ENCODE measurements around the gene UPF1.
A peak's percentile ranks its signal among the peaks of the same experiment; 100 is the strongest.

UPF1 gene

DNA sequence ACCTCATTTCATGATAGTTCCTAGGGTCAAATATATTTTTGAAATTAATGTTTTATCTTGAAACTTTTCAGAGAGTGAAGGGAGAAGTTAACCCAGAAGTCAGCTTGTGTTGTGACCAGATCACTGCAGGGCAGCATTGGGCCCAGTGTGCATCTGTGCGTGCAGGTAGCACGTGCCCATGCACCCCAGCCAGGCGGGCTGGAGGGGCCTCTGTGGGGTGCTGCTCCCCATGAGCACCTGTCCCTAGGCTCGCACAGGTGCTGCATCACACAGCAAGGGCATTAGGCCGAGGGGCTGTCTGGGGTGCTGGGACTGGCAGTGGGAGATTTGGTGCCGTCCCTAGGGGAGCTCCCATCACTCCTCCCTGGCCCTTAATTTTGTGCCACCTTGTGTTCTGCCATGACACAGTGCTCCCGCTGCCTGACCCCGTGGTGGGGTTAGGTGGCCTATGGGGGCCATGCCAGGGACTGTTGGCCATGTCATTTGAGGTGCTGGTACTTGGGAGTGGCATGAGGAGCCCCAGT, 13.1 kb downstream of the UPF1 start:
- TF ChIP-seq, protein P1, sequence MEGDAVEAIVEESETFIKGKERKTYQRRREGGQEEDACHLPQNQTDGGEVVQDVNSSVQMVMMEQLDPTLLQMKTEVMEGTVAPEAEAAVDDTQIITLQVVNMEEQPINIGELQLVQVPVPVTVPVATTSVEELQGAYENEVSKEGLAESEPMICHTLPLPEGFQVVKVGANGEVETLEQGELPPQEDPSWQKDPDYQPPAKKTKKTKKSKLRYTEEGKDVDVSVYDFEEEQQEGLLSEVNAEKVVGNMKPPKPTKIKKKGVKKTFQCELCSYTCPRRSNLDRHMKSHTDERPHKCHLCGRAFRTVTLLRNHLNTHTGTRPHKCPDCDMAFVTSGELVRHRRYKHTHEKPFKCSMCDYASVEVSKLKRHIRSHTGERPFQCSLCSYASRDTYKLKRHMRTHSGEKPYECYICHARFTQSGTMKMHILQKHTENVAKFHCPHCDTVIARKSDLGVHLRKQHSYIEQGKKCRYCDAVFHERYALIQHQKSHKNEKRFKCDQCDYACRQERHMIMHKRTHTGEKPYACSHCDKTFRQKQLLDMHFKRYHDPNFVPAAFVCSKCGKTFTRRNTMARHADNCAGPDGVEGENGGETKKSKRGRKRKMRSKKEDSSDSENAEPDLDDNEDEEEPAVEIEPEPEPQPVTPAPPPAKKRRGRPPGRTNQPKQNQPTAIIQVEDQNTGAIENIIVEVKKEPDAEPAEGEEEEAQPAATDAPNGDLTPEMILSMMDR (IDR thresholded peaks at IDR 0.05; ENCODE audit: low read depth, low read length, missing control alignments): no peak
- no peak overlapping the region for H3K4me3 ChIP-seq (ENCODE audit: low read depth, low read length)
- no peak for DNase-seq (ENCODE audit: low read depth)
- in situ Hi-C loops (cut with HindIII; ENCODE audit: low sequenced_read_pairs): loop anchor here (25.0 kb wide), 1 partner anchor 258 kb away; the partner anchor contains the start of gene REX1BD

DNA sequence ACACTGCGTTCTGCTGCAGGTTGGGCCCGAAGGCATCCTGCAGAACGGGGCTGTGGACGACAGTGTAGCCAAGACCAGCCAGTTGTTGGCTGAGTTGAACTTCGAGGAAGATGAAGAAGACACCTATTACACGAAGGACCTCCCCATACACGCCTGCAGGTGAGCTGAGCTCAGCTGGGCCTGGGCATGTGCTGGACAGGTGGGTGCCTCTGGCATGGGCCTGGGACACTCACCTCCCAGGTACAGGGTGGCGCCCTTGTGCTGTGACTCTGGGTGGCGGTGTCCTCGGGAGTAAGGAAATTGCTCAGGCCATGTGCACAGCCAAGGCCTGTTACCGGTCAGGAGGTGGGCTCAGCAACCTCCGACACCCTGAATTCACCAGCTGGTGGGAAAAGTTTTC, 14.2 kb downstream of the UPF1 start:
- no peak overlapping the region for H3K4me3 ChIP-seq (ENCODE audit: low read depth, low read length)
- in situ Hi-C loops (cut with HindIII; ENCODE audit: low sequenced_read_pairs): loop anchor here (25.0 kb wide), 1 partner anchor 259 kb away; the partner anchor contains the start of gene REX1BD
- DNase-seq (ENCODE audit: low read depth): no peak
- TF ChIP-seq, protein P1 (IDR thresholded peaks at IDR 0.05; ENCODE audit: low read depth, low read length, missing control alignments): no peak

DNA sequence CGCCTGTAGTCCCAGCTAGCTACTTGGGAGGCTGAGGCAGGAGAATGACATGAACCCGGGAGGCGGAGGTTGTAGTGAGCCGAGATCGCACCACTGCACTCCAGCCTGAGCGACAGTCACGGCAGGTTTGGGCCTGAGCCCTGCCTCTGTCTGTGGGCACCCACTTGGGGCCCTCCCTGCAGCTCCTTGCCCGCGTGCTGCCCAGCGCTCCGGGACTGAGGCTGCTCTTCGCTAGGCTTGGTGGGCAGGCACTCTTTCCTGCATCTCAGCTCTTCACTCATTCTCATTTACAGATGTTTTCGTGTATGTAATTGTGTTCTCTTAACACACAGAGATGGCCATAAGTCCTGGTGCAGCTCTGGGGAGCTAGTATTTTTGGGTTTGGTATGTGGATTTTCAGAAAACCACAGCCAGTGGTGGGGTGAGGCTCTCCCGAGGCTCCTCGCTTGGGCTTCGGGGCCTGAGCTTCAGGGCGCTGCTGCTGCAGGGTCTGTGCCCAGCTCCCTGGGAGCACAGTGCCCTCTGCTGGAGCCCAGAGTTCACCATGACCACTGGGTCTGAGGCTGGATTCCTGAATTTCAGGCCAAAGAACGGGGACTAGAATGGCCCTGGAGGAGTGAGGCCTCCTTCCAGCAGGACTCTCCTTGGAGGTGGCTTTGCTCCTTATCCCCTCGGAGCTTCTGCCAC, 15.2 kb downstream of the UPF1 start:
- H3K4me3 ChIP-seq (ENCODE audit: low read depth, low read length): no peak overlapping the region
- in situ Hi-C loops (cut with HindIII; ENCODE audit: low sequenced_read_pairs): loop anchor here (25.0 kb wide), 1 partner anchor 260 kb away; the partner anchor contains the start of gene REX1BD
- TF ChIP-seq, protein P1 (IDR thresholded peaks at IDR 0.05; ENCODE audit: low read depth, low read length, missing control alignments): peak; percentile 96
- DNase-seq (ENCODE audit: low read depth): peak; percentile 56

DNA sequence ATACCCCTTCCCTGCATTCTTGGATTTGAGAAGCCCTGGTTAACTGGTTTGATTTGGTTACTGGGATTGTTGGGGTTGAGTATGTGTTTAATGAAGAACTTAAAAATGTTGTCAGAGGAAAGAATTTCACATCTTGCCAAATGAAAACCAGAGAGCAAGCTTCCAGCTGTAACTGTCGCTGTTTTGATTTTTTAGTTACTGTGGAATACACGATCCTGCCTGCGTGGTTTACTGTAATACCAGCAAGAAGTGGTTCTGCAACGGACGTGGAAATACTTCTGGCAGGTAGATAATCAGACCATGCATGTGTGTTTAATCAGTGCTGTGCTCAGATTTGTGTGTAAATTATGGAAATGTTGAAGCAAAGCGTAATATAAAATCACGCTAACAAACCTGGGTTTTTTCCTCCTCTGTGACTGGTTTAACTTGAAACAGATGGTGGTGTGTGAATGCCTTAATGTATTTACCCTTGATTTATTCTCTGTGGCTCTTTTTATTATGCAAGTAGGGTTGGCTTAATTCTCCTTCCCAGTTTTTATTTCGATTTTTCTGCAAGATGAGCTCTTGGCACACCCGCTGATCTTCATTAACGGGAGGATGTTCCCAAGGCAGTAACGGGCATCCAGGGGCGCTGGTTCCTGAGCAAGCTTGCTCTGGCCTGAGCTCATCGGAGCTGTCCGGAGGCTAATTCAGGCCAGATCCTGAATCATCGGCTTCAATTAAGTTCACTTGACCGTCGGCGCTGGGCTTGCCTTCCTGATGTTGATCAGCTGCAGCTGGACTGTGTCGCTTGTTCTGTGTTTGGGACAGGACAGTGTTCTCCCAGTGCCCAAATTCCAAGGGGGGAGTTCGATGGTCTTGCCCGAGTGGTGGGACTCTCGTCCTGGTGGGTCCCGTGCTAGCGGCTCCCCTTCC, 16.0 kb downstream of the UPF1 start:
- DNase-seq (ENCODE audit: low read depth): no peak

DNA sequence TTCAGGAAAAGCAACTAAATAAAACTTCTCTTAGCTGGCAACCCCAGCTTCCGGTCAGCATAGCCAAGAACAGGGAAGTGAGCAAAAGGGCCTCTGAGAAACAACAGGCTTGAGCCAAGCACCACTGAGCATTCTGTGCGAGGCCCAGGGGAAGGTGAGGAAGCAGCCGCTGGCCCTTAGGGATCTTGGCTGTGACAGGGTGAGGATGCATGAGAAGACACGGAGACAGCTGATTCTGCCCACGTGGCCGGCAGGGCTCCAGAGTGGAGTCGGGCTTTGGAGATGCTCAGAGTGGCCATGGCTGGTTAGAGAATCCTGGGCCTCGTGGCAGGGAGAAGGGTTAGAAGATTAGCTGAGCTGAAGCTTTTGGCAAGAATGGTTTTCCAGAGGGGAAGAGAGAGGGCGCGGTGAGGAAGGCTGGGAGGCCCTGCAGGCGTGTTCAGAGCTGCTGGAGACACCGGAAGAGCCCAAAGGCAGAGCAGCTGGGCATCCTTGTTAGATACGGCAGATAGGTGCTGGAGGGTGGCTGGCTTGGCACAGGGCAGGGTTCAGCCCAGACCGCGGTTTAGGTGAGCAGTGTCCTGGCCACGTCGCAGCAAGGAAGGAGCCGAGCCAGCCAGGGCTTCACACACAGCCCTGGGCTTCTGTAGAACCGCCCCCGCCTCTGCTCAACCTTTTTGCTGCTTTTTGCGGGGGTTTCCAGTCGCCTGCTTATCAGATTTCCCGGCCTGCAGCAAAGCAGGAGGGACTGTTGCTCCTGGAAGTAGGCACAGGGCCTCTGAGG, 17.3 kb downstream of the UPF1 start:
- H3K4me3 ChIP-seq (ENCODE audit: low read depth, low read length): no peak overlapping the region
- TF ChIP-seq, protein P1 (IDR thresholded peaks at IDR 0.05; ENCODE audit: low read depth, low read length, missing control alignments): no peak
- no peak for DNase-seq (ENCODE audit: low read depth)
- in situ Hi-C loops (cut with HindIII; ENCODE audit: low sequenced_read_pairs): loop anchor here (25.0 kb wide), 1 partner anchor 262 kb away; the partner anchor contains the start of gene REX1BD

More for the DNA sequence above, 16.0 kb downstream of the UPF1 start:
- TF ChIP-seq, protein P1 (IDR thresholded peaks at IDR 0.05; ENCODE audit: low read depth, low read length, missing control alignments): no peak
- in situ Hi-C loops (cut with HindIII; ENCODE audit: low sequenced_read_pairs): loop anchor here (25.0 kb wide), 1 partner anchor 261 kb away; the partner anchor contains the start of gene REX1BD
- no peak overlapping the region for H3K4me3 ChIP-seq (ENCODE audit: low read depth, low read length)
